ENCODE results near the gene ERFE. TPM values are rescaled to one million over a fixed set of nuclear protein-coding genes. Genes with fewer than 3 reads are reported as not detected.

Gene ERFE
- total RNA-seq, 2 donors from 2014 or later, result 1.3 to 1.5 TPM

DNA sequence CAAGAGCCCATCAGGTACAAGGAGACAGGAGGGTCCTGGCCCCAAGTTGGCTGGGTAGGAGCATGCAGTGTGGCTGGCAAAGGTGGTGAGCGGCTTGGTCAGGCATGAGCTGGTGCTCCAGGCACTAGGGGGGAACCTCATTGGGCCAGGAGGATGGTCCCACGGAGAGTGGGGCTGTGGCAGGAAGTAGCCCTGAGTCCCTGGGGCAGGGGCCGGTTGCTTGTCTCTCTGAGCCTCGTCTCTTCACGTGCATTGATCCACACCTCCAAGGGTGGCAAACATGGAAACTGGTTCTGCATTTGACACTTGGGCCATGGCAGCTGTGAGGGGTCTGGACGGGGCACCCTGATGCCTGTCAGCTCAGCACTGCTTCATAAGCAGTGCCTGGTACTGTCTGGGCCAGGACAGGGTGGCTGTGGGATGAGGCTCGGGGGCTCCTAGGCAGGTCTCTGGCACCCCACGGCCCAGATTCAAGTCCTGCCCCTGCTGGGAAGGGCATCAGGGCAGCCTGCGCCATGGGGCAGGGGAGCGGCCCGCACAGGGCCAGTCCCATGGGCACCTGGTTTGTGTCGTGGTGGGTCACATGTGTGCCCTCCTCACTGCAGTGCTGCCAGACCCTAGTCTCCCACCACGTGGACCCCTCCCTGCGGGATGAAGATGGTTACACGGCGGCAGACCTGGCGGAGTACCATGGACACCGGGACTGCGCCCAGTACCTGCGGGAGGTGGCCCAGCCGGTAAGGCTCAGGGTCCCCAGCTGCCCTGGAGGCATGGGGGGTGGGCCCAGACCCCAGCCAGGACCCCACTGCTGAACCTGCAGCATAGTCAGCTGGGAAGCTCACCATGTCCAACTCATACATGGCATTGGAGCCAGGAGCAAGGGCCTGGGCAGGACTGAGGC lies 42.2 kb upstream of the ERFE start:
- no peak overlapping the region for H3K4me3 ChIP-seq
- H3K27ac ChIP-seq, result no peak overlapping the region
- no peak for ATAC-seq (ENCODE audit: insufficient number of reproducible peaks, low FRiP score, low read depth)
- H3K27me3 ChIP-seq (replicated peaks; ENCODE audit: insufficient read depth), result no peaks in the 10 kb centered on the region
- DNase-seq (ENCODE audit: low spot score), result no peak
- no peaks in the 10 kb centered on the region for H3K36me3 ChIP-seq
- peaks cover 12% of the 10 kb centered on the region for H3K9me3 ChIP-seq
- peaks cover 0 to 6% of the 10 kb centered on the region in 2 donors for H3K4me1 ChIP-seq (ENCODE audit: control insufficient read depth in 1 of 2, low read depth in 2 of 2)
- TF ChIP-seq, protein P1, sequence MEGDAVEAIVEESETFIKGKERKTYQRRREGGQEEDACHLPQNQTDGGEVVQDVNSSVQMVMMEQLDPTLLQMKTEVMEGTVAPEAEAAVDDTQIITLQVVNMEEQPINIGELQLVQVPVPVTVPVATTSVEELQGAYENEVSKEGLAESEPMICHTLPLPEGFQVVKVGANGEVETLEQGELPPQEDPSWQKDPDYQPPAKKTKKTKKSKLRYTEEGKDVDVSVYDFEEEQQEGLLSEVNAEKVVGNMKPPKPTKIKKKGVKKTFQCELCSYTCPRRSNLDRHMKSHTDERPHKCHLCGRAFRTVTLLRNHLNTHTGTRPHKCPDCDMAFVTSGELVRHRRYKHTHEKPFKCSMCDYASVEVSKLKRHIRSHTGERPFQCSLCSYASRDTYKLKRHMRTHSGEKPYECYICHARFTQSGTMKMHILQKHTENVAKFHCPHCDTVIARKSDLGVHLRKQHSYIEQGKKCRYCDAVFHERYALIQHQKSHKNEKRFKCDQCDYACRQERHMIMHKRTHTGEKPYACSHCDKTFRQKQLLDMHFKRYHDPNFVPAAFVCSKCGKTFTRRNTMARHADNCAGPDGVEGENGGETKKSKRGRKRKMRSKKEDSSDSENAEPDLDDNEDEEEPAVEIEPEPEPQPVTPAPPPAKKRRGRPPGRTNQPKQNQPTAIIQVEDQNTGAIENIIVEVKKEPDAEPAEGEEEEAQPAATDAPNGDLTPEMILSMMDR (IDR thresholded peaks at IDR 0.05), result no peak

DNA sequence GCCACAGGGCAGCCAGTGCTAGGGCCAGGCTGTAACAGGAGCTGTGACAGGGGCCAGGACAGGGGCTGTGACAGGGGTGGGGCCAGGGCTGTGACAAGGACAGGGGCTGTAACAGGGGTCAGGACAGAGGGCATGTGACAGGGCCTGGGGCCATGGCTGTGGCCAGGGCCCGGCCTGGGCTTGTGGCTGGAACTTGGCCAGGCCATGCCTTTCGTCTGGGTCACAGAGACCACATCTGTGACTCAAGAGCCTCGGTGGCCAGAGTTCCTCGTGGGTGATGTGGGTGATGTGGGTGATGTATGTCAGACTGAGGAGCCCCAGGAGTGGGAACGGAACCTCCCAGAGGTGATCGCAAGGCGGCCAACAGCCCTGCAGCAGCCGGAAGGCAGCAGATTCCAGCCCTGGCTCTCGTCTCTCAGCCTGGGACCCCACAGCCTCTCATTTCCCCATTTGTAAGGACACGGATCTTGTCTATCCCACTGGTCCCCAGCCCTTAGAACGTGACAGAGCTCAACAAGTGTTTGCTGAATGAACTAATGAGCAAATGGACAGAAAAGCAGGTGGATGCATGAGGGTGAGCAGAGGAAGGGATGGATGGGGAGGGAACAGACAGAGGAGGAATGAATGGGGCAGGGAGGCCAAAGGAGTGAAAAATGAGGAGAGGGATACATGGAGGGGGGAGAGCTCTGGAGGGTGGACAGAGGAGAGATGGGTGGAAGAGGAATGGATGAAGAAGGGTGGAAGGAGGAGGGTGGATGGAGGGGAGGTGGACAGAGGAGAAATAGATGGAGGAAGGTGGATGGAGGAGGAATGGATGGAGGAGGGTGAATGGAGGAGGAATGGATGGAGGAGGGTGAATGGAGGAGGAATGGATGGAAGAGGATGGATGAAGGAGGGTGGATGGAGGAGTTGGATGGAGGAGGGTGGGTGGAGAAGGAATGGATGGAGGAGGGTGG lies 41.3 kb upstream of the ERFE start:
- no peak for DNase-seq (ENCODE audit: low spot score)
- H3K27me3 ChIP-seq (replicated peaks; ENCODE audit: insufficient read depth), result no peaks in the 10 kb centered on the region

GRCh38 chr2:238119756-238120462 lies 38.9 kb upstream of the ERFE start:
- H3K4me3 ChIP-seq, result no peak overlapping the region
- H3K36me3 ChIP-seq, result no peaks in the 10 kb centered on the region
- H3K9me3 ChIP-seq, result no peaks in the 10 kb centered on the region
- no peak for ATAC-seq (ENCODE audit: insufficient number of reproducible peaks, low FRiP score, low read depth)
- TF ChIP-seq, protein P1 (IDR thresholded peaks at IDR 0.05), result no peak
- H3K4me1 ChIP-seq (ENCODE audit: control insufficient read depth in 1 of 2, low read depth in 2 of 2), result peaks cover 0 to 6% of the 10 kb centered on the region in 2 donors
- H3K27me3 ChIP-seq (replicated peaks; ENCODE audit: insufficient read depth), result no peaks in the 10 kb centered on the region
- no peak for DNase-seq (ENCODE audit: low spot score)
- no peak overlapping the region for H3K27ac ChIP-seq

More for the DNA sequence above, 41.3 kb upstream of the ERFE start:
- TF ChIP-seq, protein P1 (IDR thresholded peaks at IDR 0.05), result no peak
- H3K4me1 ChIP-seq (ENCODE audit: control insufficient read depth in 1 of 2, low read depth in 2 of 2), result peaks cover 0 to 6% of the 10 kb centered on the region in 2 donors
- H3K36me3 ChIP-seq, result no peaks in the 10 kb centered on the region
- peaks cover 7% of the 10 kb centered on the region for H3K9me3 ChIP-seq
- no peak overlapping the region for H3K27ac ChIP-seq
- H3K4me3 ChIP-seq, result no peak overlapping the region
- no peak for ATAC-seq (ENCODE audit: insufficient number of reproducible peaks, low FRiP score, low read depth)

- no peak overlapping the region for H3K27ac ChIP-seq
Measured at GRCh38 chr2:238120463-238121298, 38.1 kb upstream of the ERFE start.

More at GRCh38 chr2:238120463-238121298, 38.1 kb upstream of the ERFE start:
- no peaks in the 10 kb centered on the region for H3K27me3 ChIP-seq (replicated peaks; ENCODE audit: insufficient read depth)
- H3K9me3 ChIP-seq, result no peaks in the 10 kb centered on the region
- H3K4me3 ChIP-seq, result no peak overlapping the region
- ATAC-seq (ENCODE audit: insufficient number of reproducible peaks, low FRiP score, low read depth), result no peak
- no peaks in the 10 kb centered on the region for H3K36me3 ChIP-seq
- H3K4me1 ChIP-seq (ENCODE audit: control insufficient read depth in 1 of 2, low read depth in 2 of 2), result peaks cover 0 to 6% of the 10 kb centered on the region in 2 donors
- no peak for DNase-seq (ENCODE audit: low spot score)
- TF ChIP-seq, protein P1 (IDR thresholded peaks at IDR 0.05), result no peak
